GM20000 (cell line): ENCODE results near the gene PARVA.

Experiments used
- DNase-seq: peaks from one replicate; pipeline ENCODE4 v3.0.0; 2012; ENCODE audit warnings: low spot score
- CTCF ChIP-seq: IDR thresholded peaks from 2 replicates; pipeline ENCODE4 v1.5.1; 2012; ENCODE audit warnings: mild to moderate bottlenecking, control low read depth; ENCODE audit errors: extremely low read depth, missing control alignments

The PARVA gene

GRCh38 chr11:12496181-12497025 lies 119.0 kb downstream of the PARVA start:
- no peak for TF ChIP-seq CTCF
- DNase-seq: no peak

GRCh38 chr11:12497431-12497830 lies 120.1 kb downstream of the PARVA start:
- no peak for TF ChIP-seq CTCF
- DNase-seq: no peak

DNA sequence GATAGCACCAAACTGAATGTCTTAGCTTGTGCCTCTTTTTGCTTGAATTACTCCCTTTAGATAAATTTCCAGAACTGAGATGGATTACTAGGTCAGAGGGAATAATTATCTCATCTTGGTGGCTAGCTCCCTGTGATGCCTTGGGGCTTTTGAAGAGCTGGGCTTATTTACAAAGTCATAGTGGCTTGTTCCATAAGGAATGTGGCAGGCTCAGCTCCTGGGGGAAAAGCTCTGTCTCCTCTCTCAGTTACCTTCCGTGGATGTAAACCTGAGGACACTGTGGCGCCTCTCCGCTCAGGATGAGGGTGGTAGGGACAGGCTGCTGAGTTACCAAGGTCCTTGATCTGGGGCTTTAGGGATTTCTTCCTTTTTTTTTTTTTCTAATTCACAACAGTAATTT lies 121.7 kb downstream of the PARVA start:
- no peak for TF ChIP-seq CTCF
- DNase-seq: no peak

GRCh38 chr11:12502046-12502445 lies 124.7 kb downstream of the PARVA start:
- no peak for TF ChIP-seq CTCF

DNA sequence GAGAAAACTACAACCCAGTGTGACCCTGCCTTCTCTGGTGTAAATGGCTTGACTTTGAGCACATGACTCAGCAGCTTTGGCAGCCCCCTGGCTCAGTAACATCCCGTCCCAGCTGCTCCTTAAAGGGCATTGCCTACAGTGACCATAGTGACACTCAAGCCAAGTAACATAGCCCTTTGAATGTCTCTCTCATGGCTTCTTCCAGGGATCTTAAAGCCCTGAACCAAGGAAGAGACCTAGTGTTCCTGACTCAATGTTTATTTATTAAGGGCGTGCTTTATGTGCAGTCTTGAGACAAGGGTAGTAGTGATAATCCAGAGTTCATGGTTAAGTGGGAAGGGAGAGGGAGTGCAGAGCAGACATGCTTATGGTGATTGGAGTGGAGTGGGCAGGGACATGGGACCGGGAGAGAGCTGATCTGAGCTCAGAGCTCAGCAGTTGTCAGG lies 125.7 kb downstream of the PARVA start:
- TF ChIP-seq CTCF: no peak
- DNase-seq: no peak

More at GRCh38 chr11:12502046-12502445, 124.7 kb downstream of the PARVA start:
- DNase-seq: no peak

DNA sequence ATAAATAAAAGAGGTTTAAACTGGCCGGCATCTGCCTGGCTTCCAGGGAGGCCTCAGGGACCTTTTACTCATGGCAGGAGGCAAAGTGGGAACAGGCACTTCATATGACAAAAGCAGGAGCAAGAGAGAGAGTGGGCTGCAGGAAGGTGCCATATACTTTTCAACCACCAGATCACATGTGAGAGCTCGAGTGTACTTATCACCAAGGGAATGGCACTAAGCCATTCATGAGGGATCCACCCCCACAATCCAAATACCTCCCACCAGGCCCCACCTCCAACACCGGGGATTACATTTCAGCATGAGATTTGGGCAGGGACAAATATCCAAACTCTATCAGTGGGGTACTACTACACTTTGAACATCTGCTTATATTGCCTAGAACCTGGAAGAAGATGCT lies 126.5 kb downstream of the PARVA start:
- no peak for DNase-seq

GRCh38 chr11:12505183-12505582 lies 127.8 kb downstream of the PARVA start:
- no peak for DNase-seq
- no peak for TF ChIP-seq CTCF

More for the DNA sequence above, 126.5 kb downstream of the PARVA start:
- TF ChIP-seq CTCF: no peak
